GM19438 (cell line): ENCODE measurements around the gene POLQ.
"Not testable (repeated sequence)": the region's sequence is repeated elsewhere in the genome, so short reads cannot be mapped to it uniquely, and the experiment has no call there.

Source experiments
- ATAC-seq: cut with Tn5 transposase; IDR thresholded peaks from one replicate; pipeline ENCODE4 v1.9.1; 2021; ENCODE audit warnings: low read depth; ENCODE audit not compliant: unreplicated experiment

POLQ gene

GRCh38 chr3:121545574-121546455 lies at the start of gene POLQ:
TSS of gene POLQ (minus strand) at chr3:121545988. CDS start at chr3:121545877, 111 bp downstream.
- ATAC-seq, result peak; percentile 78

- no peak for ATAC-seq
Measured at GRCh38 chr3:121594850-121595249, 49.1 kb upstream of the POLQ start.

GRCh38 chr3:121593806-121594205 lies 48.0 kb upstream of the POLQ start:
- ATAC-seq, result not testable (repeated sequence)

GRCh38 chr3:121592856-121593702 lies 47.3 kb upstream of the POLQ start, which contains the start of gene FBXO40:
TSS of gene FBXO40 (plus strand) at chr3:121593379. CDS start at chr3:121620576, 27,197 bp downstream.
- ATAC-seq, result no peak

GRCh38 chr3:121584418-121584817 lies 38.6 kb upstream of the POLQ start:
- ATAC-seq, result no peak

- ATAC-seq, result no peak
Measured at GRCh38 chr3:121581691-121582090, 35.9 kb upstream of the POLQ start.

GRCh38 chr3:121574449-121574848 lies 28.7 kb upstream of the POLQ start:
- ATAC-seq, result no peak

- ATAC-seq, result no peak
Measured at GRCh38 chr3:121567649-121568048, 21.9 kb upstream of the POLQ start, which contains the start of gene ARGFX. TSS of gene ARGFX (plus strand) at chr3:121567949. CDS start at chr3:121570714, 2,765 bp downstream.

- no peak for ATAC-seq
Measured at GRCh38 chr3:121566773-121567172, 21.0 kb upstream of the POLQ start.

- ATAC-seq, result no peak
Measured at GRCh38 chr3:121562148-121562547, 16.4 kb upstream of the POLQ start.

GRCh38 chr3:121557426-121557934 lies 11.7 kb upstream of the POLQ start:
- no peak for ATAC-seq

- no peak for ATAC-seq
Measured at GRCh38 chr3:121552797-121553196, 7.0 kb upstream of the POLQ start.

GRCh38 chr3:121552379-121552778 lies 6.6 kb upstream of the POLQ start:
- no peak for ATAC-seq

GRCh38 chr3:121545049-121545573 lies 677 bp downstream of the POLQ start:
- ATAC-seq, result peak; percentile 0

GRCh38 chr3:121542924-121543323 lies 2.9 kb downstream of the POLQ start:
- ATAC-seq, result no peak

- ATAC-seq, result no peak
Measured at GRCh38 chr3:121531269-121531668, 14.5 kb downstream of the POLQ start.

GRCh38 chr3:121529308-121529707 lies 16.5 kb downstream of the POLQ start:
- no peak for ATAC-seq

GRCh38 chr3:121520510-121520909 lies 25.3 kb downstream of the POLQ start:
- no peak for ATAC-seq

GRCh38 chr3:121517953-121518655 lies 27.7 kb downstream of the POLQ start:
- ATAC-seq, result no peak

- no peak for ATAC-seq
Measured at GRCh38 chr3:121515862-121516261, 29.9 kb downstream of the POLQ start.
